DND-41 (cell line): Measurements from ENCODE around the gene NCLN.

ENCODE experiments used
- ATAC-seq: fragments of 200-7000 bp; cut with Tn5 transposase; 3 replicates; pipeline ENCODE4 v1.9.1; 2021; ENCODE audit warnings: low read depth; ENCODE audit not compliant: insufficient read depth
- DNase-seq: peaks from one replicate; pipeline ENCODE4 v3.0.0-alpha.2; 2020
- H2AFZ ChIP-seq: 2 replicates; pipeline ENCODE4 v1.6.0; 2012; ENCODE audit warnings: low read depth, low read length
- H3K27ac ChIP-seq: 2 replicates; pipeline ENCODE4 v1.5.1; 2012; ENCODE audit warnings: low read length, inconsistent platforms
- H3K27me3 ChIP-seq: fragments of 200-600 bp; sonication (generic); 2 replicates; pipeline ENCODE4 v1.6.0; 2012; ENCODE audit warnings: low read length, mild to moderate bottlenecking, inconsistent platforms; ENCODE audit not compliant: insufficient read depth, poor library complexity
- H3K36me3 ChIP-seq: 2 replicates; pipeline ENCODE4 v1.5.1; 2012; ENCODE audit warnings: low read length, inconsistent platforms; ENCODE audit not compliant: insufficient read depth
- H3K4me1 ChIP-seq: 2 replicates; pipeline ENCODE4 v1.5.1; 2012; ENCODE audit warnings: mild to moderate bottlenecking, low read length; ENCODE audit not compliant: insufficient read depth
- H3K4me2 ChIP-seq: 2 replicates; pipeline ENCODE4 v1.6.0; 2012; ENCODE audit warnings: mild to moderate bottlenecking, moderate library complexity, low read length, inconsistent platforms; ENCODE audit not compliant: insufficient read depth
- H3K4me3 ChIP-seq, 2 experiments: fragments of 200-600 bp in 1 of 2; shearing (Covaris generic) in 1 of 2; 2 replicates each; pipeline ENCODE4 v1.5.1; 2012 to 2016; ENCODE audit warnings: inconsistent platforms in 2 of 2, low read length in 2 of 2, mild to moderate bottlenecking in 2 of 2, low read depth in 1 of 2, moderate library complexity in 1 of 2
- H3K79me2 ChIP-seq: 2 replicates; pipeline ENCODE4 v1.6.0; 2012; ENCODE audit warnings: low read length, inconsistent platforms; ENCODE audit not compliant: insufficient read depth
- H3K9ac ChIP-seq: 2 replicates; pipeline ENCODE4 v1.6.0; 2012; ENCODE audit warnings: low read depth, mild to moderate bottlenecking, inconsistent platforms, low read length, moderate library complexity
- H3K9me3 ChIP-seq: 2 replicates; pipeline ENCODE4 v1.5.1; 2012; ENCODE audit warnings: low read length, moderate library complexity, mild to moderate bottlenecking, inconsistent platforms; ENCODE audit not compliant: insufficient read depth, severe bottlenecking
- H4K20me1 ChIP-seq: 2 replicates; pipeline ENCODE4 v1.6.0; 2012; ENCODE audit warnings: low read length; ENCODE audit not compliant: insufficient read depth
- EZH2 ChIP-seq: IDR thresholded peaks from 3 replicates; pipeline ENCODE4 v1.6.1; 2012; ENCODE audit warnings: borderline replicate concordance, low read depth, mild to moderate bottlenecking, moderate library complexity, low read length, inconsistent platforms; ENCODE audit not compliant: severe bottlenecking
- TF ChIP-seq, protein P1 (sequence below): IDR thresholded peaks from 2 replicates; pipeline ENCODE4 v1.5.1; 2012; ENCODE audit warnings: borderline replicate concordance, low read length, moderate library complexity, mild to moderate bottlenecking; ENCODE audit not compliant: poor library complexity, severe bottlenecking; ENCODE audit errors: extremely low read depth

NCLN gene

DNA sequence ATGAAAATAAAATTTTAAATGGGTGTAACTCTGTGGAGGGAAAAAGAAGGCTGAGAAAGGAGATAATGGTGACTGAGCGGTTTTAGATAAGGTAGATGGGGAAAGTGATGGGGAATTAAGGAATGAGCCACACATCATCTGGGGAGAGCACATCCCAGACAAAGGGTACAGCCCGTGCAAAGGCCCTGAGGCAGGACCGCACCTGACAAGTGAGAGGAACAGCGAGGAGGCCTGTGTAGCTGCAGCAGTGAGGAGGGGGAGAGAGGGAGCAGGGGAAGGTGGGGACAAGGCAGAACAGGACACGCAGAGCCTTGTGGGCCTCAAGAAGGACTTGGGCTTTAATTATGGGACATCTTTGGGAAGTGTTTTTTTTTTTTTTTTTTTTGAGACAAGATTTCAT lies 37.0 kb downstream of the NCLN start:
- no peaks in the 10 kb centered on the region for H3K36me3 ChIP-seq
- no peak overlapping the region for H3K4me3 ChIP-seq
- DNase-seq = no peak
- H3K27me3 ChIP-seq = no peaks in the 10 kb centered on the region
- no peak for ATAC-seq
- peaks cover 20% of the 10 kb centered on the region for H3K4me1 ChIP-seq
- H3K4me2 ChIP-seq = no peak overlapping the region
- H3K9me3 ChIP-seq = no peaks in the 10 kb centered on the region
- H2AFZ ChIP-seq = no peak overlapping the region
- no peaks in the 10 kb centered on the region for H3K79me2 ChIP-seq
- TF ChIP-seq, protein P1, sequence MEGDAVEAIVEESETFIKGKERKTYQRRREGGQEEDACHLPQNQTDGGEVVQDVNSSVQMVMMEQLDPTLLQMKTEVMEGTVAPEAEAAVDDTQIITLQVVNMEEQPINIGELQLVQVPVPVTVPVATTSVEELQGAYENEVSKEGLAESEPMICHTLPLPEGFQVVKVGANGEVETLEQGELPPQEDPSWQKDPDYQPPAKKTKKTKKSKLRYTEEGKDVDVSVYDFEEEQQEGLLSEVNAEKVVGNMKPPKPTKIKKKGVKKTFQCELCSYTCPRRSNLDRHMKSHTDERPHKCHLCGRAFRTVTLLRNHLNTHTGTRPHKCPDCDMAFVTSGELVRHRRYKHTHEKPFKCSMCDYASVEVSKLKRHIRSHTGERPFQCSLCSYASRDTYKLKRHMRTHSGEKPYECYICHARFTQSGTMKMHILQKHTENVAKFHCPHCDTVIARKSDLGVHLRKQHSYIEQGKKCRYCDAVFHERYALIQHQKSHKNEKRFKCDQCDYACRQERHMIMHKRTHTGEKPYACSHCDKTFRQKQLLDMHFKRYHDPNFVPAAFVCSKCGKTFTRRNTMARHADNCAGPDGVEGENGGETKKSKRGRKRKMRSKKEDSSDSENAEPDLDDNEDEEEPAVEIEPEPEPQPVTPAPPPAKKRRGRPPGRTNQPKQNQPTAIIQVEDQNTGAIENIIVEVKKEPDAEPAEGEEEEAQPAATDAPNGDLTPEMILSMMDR = no peak
- TF ChIP-seq EZH2 = no peak
- no peak overlapping the region for H3K27ac ChIP-seq
- no peak overlapping the region for H3K9ac ChIP-seq
- H4K20me1 ChIP-seq = peaks cover 9% of the 10 kb centered on the region

- ATAC-seq = peak; percentile 64
These were observed 38.8 kb downstream of the NCLN start, which contains the start of gene CELF5 for GRCh38 chr19:3224346-3225168. CELF5 (plus strand) TSS chr19:3224661; CDS start chr19:3224740, 79 bp downstream.

DNA sequence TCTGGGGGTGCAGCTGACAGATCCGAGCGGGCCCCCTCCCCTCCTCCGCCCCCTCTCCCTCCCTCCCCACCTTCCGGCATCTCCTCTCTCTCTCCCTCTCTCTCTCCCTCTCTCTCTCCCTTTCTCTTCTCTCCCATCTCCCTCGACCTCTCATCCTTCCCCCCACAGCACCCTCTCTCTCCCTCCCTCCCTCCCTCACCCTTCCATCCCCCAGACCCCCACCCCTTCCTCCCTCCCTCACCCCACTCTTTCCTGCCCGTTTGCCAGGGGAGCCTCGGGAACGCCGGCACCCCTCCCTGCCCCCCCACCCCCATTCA lies 39.4 kb downstream of the NCLN start:
- ATAC-seq (no peak), DNase-seq (no peak)
- Histone ChIP-seq H3K36me3 (no peaks in the 10 kb centered on the region), H3K9me3 (no peaks in the 10 kb centered on the region), H3K4me1 (peaks cover 25% of the 10 kb centered on the region), H3K4me3 (peak overlapping the region in 1 of 2 experiments; percentile 25; a peak in 1 of 4 replicates), H3K9ac (no peak overlapping the region), H2AFZ (no peak overlapping the region), H3K27ac (no peak overlapping the region), H3K79me2 (no peaks in the 10 kb centered on the region), H3K4me2 (peak overlapping the region; percentile 91; the same call in 1 of the 2 replicates), H3K27me3 (no peaks in the 10 kb centered on the region), H4K20me1 (peaks cover 10% of the 10 kb centered on the region)
- TF ChIP-seq EZH2 = no peak
- TF ChIP-seq, protein P1 = no peak

More at GRCh38 chr19:3224346-3225168, 38.8 kb downstream of the NCLN start, which contains the start of gene CELF5:
- peak within 1 kb of the TSS; percentile 65 for H3K9ac ChIP-seq
- no peaks in the 10 kb centered on the region for H3K27me3 ChIP-seq
- peak; percentile 76 for DNase-seq
- peak within 1 kb of the TSS; percentile 90 for H2AFZ ChIP-seq
- TF ChIP-seq, protein P1 = peak; percentile 72
- no peak for TF ChIP-seq EZH2
- H3K36me3 ChIP-seq = no peaks in the 10 kb centered on the region
- peaks cover 25% of the 10 kb centered on the region for H3K4me1 ChIP-seq
- H3K27ac ChIP-seq = peak within 1 kb of the TSS; percentile 70
- peak within 1 kb of the TSS; percentile 28 to 76; a peak in 3 of 4 replicates for H3K4me3 ChIP-seq
- H4K20me1 ChIP-seq = peaks cover 10% of the 10 kb centered on the region
- no peaks in the 10 kb centered on the region for H3K9me3 ChIP-seq
- peak within 1 kb of the TSS; percentile 91 for H3K4me2 ChIP-seq
- no peaks in the 10 kb centered on the region for H3K79me2 ChIP-seq
